GM10248 (cell line): ENCODE data around the gene LRCOL1.

ENCODE experiments used
- CTCF ChIA-PET: fragments of 300-600 bp; sonication (Branson Sonifier 250); formaldehyde crosslinking; extraction: SDS; loops from one replicate; lab custom pipeline; 2021; ENCODE audit warnings: antibody characterized with exemption; lab: Yijun Ruan, JAX
- POLR2A ChIA-PET: fragments of 350-650 bp; sonication (Branson Sonifier 250); formaldehyde crosslinking; extraction: SDS; loops from one replicate; lab custom pipeline; 2020; ENCODE audit warnings: antibody characterized with exemption; lab: Yijun Ruan, JAX
- DNase-seq: peaks from one replicate; pipeline ENCODE4 v3.0.0; 2012; ENCODE audit errors: extremely low spot score
- TF ChIP-seq, protein P1 (sequence below): IDR thresholded peaks from 2 replicates; pipeline ENCODE4 v1.5.1; 2012; ENCODE audit warnings: mild to moderate bottlenecking, low read depth; ENCODE audit errors: extremely low read depth, missing control alignments, control extremely low read depth

LRCOL1 gene

DNA sequence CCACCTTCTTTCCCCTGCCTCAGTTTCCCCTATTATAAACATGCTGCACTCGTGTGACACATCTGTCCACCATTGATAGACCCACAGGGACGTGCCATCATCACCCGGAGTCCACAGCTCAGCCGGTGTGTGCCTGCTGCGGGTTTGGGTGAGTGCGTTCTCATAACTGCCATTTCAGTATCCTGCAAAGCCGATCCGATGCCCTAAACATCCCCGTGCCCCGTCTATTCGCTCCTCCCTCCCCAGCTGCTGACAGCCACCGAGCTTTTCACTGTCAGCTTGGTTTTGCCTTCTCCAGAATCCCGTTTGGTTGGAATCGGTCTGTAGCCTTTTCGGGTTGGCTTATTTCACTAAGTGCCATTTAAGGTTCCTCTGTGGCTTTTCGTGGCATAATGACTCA lies 3.9 kb downstream of the LRCOL1 start:
- ChIA-PET CTCF (no interaction called here), POLR2A (no interaction called here)
- DNase-seq, result no peak
- TF ChIP-seq, protein P1, sequence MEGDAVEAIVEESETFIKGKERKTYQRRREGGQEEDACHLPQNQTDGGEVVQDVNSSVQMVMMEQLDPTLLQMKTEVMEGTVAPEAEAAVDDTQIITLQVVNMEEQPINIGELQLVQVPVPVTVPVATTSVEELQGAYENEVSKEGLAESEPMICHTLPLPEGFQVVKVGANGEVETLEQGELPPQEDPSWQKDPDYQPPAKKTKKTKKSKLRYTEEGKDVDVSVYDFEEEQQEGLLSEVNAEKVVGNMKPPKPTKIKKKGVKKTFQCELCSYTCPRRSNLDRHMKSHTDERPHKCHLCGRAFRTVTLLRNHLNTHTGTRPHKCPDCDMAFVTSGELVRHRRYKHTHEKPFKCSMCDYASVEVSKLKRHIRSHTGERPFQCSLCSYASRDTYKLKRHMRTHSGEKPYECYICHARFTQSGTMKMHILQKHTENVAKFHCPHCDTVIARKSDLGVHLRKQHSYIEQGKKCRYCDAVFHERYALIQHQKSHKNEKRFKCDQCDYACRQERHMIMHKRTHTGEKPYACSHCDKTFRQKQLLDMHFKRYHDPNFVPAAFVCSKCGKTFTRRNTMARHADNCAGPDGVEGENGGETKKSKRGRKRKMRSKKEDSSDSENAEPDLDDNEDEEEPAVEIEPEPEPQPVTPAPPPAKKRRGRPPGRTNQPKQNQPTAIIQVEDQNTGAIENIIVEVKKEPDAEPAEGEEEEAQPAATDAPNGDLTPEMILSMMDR, result no peak

DNA sequence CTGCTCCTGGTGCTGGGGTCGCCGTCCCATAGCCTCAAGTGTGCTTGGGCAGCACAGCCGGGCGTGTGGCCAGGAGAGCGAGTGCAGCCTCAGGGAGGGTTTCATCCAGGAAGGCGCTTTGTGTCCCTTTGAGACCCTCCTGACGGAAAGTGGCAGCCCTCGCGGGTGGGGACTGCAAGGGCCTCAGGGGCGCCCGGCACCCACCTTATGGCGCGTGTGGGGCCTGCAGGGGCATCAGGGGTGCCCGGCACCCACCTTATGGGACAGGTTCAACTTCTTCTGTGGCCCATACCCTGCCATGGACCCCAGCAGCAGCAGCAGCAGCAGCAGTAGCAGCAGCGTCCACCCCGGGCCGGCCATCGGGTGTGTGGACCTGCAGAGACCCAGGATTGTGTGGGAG lies 4.5 kb downstream of the LRCOL1 start:
- ChIA-PET POLR2A (no interaction called here), CTCF (no interaction called here)

DNA sequence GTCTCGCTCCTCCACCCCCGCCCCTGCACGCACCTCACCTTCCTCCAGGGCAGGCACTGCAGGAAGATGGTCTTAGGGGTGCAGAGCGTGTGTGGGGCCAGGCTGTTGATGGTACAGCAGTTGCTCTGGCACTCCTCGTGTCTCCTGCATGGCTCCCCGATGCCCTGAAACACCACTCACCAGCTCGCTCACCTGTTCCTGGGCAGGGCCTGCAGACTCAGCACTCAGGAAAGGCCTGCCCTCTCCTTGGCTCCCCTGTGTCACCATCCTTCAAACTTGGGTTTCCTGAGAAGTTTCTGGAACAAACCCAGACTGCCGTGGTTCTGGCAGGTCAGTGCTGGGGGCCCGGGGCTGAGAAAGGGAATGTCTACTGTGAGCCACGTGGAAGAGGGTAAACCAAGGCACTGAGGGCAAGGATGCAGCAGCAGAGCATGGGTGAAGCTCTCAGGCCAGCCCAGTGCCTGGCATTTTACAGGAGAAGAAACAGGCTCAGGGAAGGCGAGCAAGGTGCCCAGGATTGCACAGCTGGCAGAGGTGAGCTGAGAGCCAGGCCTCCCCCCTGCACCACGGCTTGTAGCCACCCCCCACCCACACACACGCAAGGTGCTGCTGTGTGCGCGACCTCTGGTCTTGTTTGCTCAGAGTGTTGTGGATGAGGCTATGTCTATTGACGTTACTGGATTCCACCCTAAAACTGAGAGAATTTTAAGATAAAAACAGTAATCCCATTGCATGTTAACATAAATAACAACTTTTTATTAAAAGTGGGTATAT lies 5.5 kb downstream of the LRCOL1 start:
- CTCF ChIA-PET, result interaction anchor here (1.1 kb wide), 1 partner anchor 10 kb away, joined by 4 read pairs; no protein-coding TSS in a partner anchor

More for the DNA sequence above, 4.5 kb downstream of the LRCOL1 start:
- TF ChIP-seq, protein P1, result no peak
- DNase-seq, result no peak

DNA sequence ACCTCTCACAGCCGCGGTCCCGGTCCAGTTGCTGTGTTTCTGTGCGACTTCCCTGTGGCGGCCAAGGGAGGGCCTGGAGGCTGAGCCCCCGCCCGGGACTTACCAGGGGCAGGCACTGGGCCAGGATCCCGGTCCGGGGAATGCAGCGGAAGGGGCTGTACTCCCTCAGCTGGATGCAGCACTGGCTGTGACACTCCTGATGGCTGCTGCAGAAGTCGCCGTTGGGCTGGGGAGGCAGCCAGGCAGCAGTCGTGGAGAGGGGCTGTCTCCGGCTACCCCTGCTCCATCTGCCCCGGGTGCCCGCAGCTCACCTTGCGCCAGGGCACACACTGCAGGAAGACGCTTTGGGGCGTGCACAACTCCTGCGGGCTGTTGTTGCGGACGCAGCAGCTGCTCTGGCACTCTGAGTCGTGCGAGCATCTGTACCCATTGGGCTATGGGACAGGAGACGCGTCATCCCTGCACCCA lies 6.2 kb downstream of the LRCOL1 start:
- ChIA-PET POLR2A (no interaction called here), CTCF (interaction anchor here (1.1 to 1.8 kb wide), 3 partner anchors 10 to 188 kb away, joined by 4 to 6 read pairs (median 5); no protein-coding TSS in a partner anchor)
- DNase-seq, result no peak
- TF ChIP-seq, protein P1, result no peak

More for the DNA sequence above, 5.5 kb downstream of the LRCOL1 start:
- no peak for DNase-seq
- POLR2A ChIA-PET, result no interaction called here
- TF ChIP-seq, protein P1, result no peak

DNA sequence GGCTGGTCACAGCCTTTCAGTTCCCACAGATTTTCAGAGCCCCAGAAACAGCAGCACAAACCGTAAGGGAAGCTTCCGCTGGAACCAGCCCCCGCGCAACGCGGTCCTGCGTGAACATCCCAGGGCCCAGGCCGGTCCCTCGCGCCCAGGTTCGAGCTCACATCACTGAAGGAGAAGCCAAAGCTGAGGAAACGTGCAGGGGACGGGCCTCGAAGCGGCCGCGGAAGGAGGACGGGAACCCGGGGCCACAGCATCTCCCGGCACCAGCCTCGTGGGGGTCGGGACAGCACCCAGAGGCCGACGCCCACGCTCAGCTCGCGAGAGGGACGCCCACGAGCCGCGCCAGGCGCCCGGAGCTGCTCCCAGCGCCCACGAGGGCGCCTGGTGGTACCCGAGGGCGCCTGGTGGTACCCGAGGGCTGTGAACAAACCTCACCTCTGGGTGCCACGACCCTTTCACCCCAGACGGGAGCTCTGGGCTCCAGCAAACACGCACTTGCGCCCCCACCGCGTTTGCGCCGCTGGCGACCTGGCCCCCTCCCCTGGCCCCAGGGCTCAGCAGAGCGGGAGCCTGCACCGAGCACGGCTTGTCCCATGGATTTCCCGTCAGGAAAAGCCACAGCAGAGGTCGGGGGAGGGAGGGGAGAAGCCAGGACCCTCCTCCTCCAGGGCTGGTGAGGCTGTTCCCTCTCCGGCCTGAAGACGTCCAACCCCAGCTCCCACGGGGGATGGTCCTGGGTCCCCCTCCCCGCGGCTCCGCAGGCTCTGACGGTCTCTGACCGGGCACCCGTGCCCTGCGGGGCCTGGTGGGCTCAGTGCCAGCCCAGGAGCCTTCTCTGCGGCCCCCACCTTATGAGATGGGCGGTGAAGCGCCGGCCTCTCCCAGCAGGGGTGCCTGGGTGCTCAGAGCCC lies 6.9 kb downstream of the LRCOL1 start:
- TF ChIP-seq, protein P1, result no peak
- no peak for DNase-seq
- CTCF ChIA-PET, result interaction anchor here (1.2 to 1.8 kb wide), 2 partner anchors 11 to 188 kb away, joined by 5 to 6 read pairs; no protein-coding TSS in a partner anchor
- POLR2A ChIA-PET, result no interaction called here

DNA sequence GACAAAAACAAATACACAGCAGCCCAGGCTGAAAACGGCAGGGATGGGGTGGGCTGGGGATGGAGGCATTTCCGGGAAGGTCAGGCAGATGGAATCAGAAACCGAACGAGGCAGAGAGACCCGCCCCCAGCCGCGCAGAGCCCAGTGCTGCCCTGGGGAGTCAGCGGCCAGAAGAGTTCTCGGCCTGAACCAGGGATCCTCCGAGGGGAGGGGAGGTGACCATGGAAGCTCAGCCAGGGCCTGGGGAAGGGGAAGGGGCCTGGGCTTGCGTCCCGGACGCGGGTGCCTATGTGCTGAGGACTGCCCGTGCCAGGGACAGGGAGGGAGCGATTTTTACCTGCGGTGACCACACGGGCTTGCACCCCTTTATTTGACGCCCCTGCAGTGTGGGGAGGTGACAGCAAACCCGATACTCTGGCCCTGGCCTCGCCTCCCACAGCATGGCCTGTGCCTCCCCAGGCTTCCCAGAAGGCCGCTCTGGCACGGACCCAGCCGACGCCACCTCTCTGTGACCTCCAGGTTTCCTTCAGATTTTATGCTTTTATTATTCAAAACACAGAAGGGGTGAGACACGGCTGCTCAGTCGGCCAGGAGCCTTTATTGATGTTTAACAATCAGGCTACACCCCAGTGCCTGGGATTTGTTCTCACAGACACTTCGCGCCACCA lies 7.7 kb downstream of the LRCOL1 start:
- CTCF ChIA-PET, result interaction anchor here (1.2 to 1.8 kb wide), 2 partner anchors 12 to 187 kb away, joined by 5 to 6 read pairs; no protein-coding TSS in a partner anchor
- no peak for DNase-seq
- TF ChIP-seq, protein P1, result no peak
- POLR2A ChIA-PET, result no interaction called here
